ENCODE data around the gene LONP2. TPM values are rescaled to one million over a fixed set of nuclear protein-coding genes. Genes with fewer than 3 reads are reported as not detected.

Gene LONP2
- total and polyA plus RNA-seq, 9 of the 15 experiments (the other 6 are each of a cell fraction or from before 2014, with no cell fraction given) = 8.1 to 41.2 (median 25.6) TPM

DNA sequence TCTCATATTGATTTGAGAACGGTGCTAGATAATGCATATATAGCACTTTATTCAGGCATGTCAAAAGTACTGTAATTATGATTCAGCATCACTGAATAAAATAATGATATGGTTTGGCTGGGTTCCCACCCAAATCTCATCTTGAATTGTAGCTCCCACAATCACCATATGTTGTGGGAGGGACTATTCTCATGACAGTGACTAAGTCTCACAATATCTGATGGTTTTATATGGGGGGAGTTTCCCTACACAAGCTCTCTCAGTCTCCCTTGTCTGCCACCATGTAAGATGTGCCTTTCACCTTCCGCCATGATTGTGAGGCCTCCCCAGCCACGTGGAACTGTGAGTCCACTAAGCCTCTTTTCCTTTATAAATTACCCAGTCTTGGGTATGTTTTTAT, 25.6 kb upstream of the LONP2 start (continued):
- TF ChIP-seq ZNF165 (CRISPR knock-in tag; IDR thresholded peaks at IDR 0.05; ENCODE audit: borderline replicate concordance) (no peak), DACH1 (IDR thresholded peaks at IDR 0.05; ENCODE audit: partially characterized antibody) (no peak), ZFP1 (CRISPR knock-in tag; IDR thresholded peaks at IDR 0.05) (no peak), NCOA6 (IDR thresholded peaks at IDR 0.05) (no peak), ZNF3 (CRISPR knock-in tag; IDR thresholded peaks at IDR 0.05) (no peak)

- Histone ChIP-seq H3K9ac (ENCODE audit: insufficient read depth in 1 of 2, low read depth in 2 of 2, low read length in 2 of 2) (no peak overlapping the region), H4K20me1 (replicated peaks; ENCODE audit: control insufficient read depth, insufficient read depth, low read length) (no peaks in the 10 kb centered on the region), H3K79me2 (ENCODE audit: control insufficient read depth, insufficient read depth, low read length) (no peaks in the 10 kb centered on the region), H3K9me3 (replicated peaks; ENCODE audit: control insufficient read depth, insufficient read depth, low read depth, low read length) (no peaks in the 10 kb centered on the region), H3K4me1 (replicated peaks in 1 of 2; ENCODE audit: control insufficient read depth in 2 of 2, insufficient read depth in 2 of 2, low read length in 2 of 2) (no peaks in the 10 kb centered on the region), H3K27me3 (ENCODE audit: control insufficient read depth in 2 of 2, insufficient read depth in 2 of 2, low read length in 2 of 2) (peaks cover 15 to 35% of the 10 kb centered on the region in 2 experiments), H2AFZ (ENCODE audit: low read depth, low read length) (no peak overlapping the region), H3K9me1 (ENCODE audit: control insufficient read depth, insufficient read depth, low read length) (no peaks in the 10 kb centered on the region), H3K27ac (ENCODE audit: extremely low read depth, low read depth, low read length) (no peak overlapping the region), H3K4me3 (no peak overlapping the region), H3K36me3 (ENCODE audit: control insufficient read depth, insufficient read depth, low read length) (no peaks in the 10 kb centered on the region), H3K4me2 (ENCODE audit: insufficient read depth, low read length) (no peak overlapping the region)
- in situ Hi-C loops (cut with MboI) = loop anchor here (10.0 kb wide), 1 partner anchor 404 kb away; no protein-coding TSS in a partner anchor
- FAIRE-seq (no peak), DNase-seq (ENCODE audit: extremely low read depth in 1 of 4, low spot score in 3 of 4) (no peak), ATAC-seq (no peak)
- CTCF ChIA-PET (ENCODE audit: low intra/inter-chr PET ratio) = no interaction called here
- intact Hi-C loops (cut with micrococcal nuclease) = no loop called here
- no TSS peak for BruUV-seq (replicated peaks)
- 0% methylated on average over 1 of the region's 3 CpGs for WGBS (ENCODE audit: insufficient coverage, low coverage, missing lambda C conversion rate)
- POLR2A ChIA-PET = no interaction called here
- TF ChIP-seq BCLAF1 (IDR thresholded peaks at IDR 0.05; ENCODE audit: borderline replicate concordance in 1 of 2, control insufficient read depth in 1 of 2, low read depth in 2 of 2, low read length in 1 of 2) (no peak), ARHGAP35 (IDR thresholded peaks at IDR 0.05; ENCODE audit: partially characterized antibody) (no peak), U2AF1 (optimal IDR thresholded peaks at IDR 0.05; ENCODE audit: low read depth, low read length) (no peak), NFIX (CRISPR knock-in tag; IDR thresholded peaks at IDR 0.05; ENCODE audit: low read depth) (no peak), SAFB (IDR thresholded peaks at IDR 0.05; ENCODE audit: borderline replicate concordance, low read depth, low read length) (no peak)
- TF ChIP-seq, protein P1, sequence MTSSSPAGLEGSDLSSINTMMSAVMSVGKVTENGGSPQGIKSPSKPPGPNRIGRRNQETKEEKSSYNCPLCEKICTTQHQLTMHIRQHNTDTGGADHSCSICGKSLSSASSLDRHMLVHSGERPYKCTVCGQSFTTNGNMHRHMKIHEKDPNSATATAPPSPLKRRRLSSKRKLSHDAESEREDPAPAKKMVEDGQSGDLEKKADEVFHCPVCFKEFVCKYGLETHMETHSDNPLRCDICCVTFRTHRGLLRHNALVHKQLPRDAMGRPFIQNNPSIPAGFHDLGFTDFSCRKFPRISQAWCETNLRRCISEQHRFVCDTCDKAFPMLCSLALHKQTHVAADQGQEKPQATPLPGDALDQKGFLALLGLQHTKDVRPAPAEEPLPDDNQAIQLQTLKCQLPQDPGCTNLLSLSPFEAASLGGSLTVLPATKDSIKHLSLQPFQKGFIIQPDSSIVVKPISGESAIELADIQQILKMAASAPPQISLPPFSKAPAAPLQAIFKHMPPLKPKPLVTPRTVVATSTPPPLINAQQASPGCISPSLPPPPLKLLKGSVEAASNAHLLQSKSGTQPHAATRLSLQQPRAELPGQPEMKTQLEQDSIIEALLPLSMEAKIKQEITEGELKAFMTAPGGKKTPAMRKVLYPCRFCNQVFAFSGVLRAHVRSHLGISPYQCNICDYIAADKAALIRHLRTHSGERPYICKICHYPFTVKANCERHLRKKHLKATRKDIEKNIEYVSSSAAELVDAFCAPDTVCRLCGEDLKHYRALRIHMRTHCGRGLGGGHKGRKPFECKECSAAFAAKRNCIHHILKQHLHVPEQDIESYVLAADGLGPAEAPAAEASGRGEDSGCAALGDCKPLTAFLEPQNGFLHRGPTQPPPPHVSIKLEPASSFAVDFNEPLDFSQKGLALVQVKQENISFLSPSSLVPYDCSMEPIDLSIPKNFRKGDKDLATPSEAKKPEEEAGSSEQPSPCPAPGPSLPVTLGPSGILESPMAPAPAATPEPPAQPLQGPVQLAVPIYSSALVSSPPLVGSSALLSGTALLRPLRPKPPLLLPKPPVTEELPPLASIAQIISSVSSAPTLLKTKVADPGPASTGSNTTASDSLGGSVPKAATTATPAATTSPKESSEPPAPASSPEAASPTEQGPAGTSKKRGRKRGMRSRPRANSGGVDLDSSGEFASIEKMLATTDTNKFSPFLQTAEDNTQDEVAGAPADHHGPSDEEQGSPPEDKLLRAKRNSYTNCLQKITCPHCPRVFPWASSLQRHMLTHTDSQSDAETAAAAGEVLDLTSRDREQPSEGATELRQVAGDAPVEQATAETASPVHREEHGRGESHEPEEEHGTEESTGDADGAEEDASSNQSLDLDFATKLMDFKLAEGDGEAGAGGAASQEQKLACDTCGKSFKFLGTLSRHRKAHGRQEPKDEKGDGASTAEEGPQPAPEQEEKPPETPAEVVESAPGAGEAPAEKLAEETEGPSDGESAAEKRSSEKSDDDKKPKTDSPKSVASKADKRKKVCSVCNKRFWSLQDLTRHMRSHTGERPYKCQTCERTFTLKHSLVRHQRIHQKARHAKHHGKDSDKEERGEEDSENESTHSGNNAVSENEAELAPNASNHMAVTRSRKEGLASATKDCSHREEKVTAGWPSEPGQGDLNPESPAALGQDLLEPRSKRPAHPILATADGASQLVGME (CRISPR knock-in tag; IDR thresholded peaks at IDR 0.05) = no peak
Measured at GRCh38 chr16:48220891-48221290, 23.2 kb upstream of the LONP2 start.
